Subcutaneous adipose tissue (tissue), 4 donors: ENCODE data around the gene SPACA4. TPM values are rescaled to one million over a fixed set of nuclear protein-coding genes. Genes with fewer than 3 reads are reported as not detected.

ENCODE experiments used
- total RNA-seq, 4 donors: library from RNA; depleted of rRNA; stranded (reverse); fragments of >200 nt; gene quantifications; one replicate each; pipeline ENCODE4 v1.1.0, GENCODE V29; 2016
- TF ChIP-seq, protein P1 (sequence below): fragments of 450-650 bp; IDR thresholded peaks from one replicate; pipeline ENCODE4 v1.5.1; 2016; ENCODE audit warnings: low read depth, mild to moderate bottlenecking, control low read depth, antibody characterized with exemption, moderate library complexity

SPACA4 gene
- total RNA-seq, 4 donors from 2014 or later: not detected

DNA sequence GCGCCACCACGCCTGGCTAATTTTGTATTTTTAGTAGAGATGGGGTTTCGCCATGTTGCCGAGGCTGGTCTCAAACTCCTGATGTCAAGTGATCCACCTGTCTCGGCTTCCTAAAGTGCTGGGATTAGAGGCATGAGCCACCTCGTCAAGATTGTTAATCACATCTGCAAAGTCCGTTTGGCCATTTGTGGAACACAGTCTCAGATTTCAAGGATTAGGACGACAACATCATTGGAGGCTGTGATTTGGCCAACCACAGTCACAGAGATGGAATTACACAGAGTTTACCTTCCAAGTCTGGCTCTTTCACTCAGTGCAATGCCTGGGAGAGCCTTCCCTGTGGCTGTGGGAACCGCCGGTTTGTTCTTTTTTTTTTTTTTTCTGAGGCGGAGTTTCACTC is 36.7 kb upstream of the SPACA4 start:
- TF ChIP-seq, protein P1, sequence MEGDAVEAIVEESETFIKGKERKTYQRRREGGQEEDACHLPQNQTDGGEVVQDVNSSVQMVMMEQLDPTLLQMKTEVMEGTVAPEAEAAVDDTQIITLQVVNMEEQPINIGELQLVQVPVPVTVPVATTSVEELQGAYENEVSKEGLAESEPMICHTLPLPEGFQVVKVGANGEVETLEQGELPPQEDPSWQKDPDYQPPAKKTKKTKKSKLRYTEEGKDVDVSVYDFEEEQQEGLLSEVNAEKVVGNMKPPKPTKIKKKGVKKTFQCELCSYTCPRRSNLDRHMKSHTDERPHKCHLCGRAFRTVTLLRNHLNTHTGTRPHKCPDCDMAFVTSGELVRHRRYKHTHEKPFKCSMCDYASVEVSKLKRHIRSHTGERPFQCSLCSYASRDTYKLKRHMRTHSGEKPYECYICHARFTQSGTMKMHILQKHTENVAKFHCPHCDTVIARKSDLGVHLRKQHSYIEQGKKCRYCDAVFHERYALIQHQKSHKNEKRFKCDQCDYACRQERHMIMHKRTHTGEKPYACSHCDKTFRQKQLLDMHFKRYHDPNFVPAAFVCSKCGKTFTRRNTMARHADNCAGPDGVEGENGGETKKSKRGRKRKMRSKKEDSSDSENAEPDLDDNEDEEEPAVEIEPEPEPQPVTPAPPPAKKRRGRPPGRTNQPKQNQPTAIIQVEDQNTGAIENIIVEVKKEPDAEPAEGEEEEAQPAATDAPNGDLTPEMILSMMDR: no peak

DNA sequence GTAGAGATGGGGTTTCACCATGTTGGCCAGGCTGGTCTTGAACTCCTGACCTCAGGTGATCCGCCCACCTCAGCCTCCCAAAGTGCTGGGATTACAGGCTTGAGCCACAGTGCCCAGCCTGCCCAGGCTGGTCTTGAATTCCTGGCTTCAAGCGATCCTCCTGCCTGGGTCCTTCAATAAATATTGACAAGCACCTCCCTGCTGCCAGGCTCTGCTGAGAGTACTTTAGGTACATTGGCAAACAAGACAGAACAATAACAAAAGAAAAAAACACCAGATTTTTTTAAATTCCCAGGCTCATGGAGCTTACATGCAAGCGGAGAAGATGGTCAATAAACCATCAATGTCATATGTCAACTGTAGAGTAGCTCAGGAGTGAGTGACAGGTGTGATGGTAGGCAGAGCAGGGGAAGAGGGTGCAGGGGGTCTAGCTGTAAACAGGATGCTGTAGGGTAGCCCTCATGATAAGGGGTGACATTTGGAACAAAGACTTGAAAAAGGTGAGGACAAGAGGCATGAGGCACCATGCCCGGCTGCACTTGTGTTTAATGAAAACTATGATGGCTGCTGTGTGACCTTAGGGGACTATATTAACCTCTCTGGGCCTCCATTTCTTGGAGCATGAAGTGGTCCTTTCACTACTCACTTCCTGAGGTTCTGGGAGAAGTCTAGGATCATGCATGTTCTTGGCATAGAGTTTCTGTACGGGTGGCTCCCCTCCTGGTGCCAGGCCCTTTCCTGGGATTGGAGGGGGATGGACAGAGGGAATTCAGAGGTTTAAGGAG is 35.0 kb upstream of the SPACA4 start:
- TF ChIP-seq, protein P1: no peak

DNA sequence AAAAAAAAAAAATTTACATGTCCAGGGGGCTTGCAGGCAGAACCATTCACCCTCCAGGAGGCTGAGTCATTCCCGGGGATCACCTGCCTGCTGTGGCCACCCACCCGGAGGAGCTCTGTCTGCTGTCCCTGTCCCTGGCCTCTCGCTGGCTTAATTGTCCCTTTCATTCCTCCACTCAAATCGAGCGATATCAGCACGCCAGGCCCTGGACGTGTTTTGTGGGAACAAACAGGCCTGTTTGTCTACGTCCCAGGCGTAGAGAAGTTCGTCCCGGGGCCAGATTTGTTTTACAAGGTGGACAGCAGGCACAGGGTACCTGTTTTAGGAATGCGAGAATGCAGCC is 33.4 kb upstream of the SPACA4 start:
- TF ChIP-seq, protein P1: no peak

DNA sequence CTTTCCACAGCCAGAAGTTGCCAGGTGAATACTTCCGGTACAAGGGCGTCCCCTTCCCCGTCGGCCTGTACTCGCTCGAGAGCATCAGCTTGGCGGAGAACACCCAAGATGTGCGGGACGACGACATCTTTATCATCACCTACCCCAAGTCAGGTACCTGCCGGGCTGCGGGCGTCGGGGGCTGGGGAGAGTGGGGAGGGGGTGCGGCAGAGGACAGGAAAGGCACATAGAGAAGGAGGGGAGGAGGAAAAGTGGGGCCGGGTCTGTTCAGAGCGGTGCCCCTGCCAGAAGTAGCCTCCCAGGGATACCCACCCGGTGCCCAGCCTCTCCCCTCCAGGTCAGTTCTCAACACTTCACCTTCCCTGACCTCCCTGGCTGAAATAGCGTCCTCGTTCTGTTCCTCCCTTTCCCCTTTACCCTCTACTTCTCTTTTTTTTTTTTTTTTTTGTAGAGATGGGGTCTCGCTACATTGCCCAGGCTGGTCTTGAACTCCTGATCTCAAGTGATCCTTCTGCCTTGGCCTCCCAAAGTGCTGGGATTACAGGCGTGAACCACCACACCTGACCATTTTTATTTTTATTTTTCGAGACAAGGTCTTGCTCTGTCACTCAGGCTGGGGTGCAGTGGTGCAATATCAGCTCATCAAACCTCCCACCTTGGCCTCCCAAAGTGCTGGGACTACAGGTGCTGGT is 30.5 kb upstream of the SPACA4 start:
- TF ChIP-seq, protein P1: no peak

DNA sequence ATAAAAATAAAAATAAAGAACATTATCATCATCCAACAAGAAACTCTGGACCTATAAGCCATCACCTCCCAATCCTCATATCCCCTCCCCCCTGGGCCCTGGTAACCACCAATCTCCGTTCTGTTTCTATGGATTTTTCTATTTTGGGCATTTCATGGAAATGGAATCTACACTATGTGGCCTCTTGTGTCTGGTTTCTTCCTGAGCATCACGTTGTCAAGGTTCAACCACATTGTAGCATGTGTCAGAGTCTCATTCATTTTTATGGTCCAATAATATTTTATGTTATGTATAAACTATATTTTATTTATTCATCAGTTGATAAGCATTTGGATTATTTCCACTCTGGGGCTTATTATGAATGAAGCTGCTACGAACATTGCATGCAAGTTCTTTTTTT is 27.7 kb upstream of the SPACA4 start:
- TF ChIP-seq, protein P1: no peak

DNA sequence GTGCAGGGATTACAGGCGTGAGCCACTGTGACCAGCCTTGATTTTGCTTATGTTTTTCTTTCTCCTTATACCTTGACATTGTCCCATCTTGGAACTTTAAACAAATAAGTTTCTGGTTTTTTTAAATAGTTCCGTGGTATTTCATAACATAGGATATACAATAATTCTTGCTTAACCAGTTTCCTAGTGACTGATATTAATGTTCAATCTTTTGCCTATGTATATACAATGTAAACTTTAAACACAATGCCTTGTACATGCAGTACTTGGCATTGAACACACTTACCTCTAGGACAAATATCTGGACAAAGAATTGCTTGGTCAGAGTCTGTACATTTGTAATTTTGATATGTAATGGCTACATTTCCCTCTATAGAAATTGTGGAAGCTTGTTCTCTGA is 24.4 kb upstream of the SPACA4 start:
- TF ChIP-seq, protein P1: no peak

DNA sequence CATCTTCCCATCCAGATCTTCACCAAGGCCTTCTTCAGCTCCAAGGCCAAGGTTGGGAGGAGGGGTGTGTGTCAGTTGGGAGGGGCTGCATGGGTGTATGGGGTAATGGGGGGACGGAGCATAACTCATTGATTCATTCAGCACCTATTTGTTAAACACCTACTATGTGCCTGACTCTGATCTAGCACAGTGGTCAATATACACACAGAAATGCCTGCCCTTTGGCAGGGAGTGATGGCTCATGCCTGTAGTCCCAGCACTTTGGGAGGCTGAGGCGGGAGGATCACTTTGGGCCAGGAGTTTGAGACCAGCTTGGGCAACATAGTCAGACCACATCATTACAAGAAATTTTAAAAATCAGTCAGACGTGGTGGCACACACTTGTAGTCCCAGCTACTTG is 19.2 kb upstream of the SPACA4 start:
- TF ChIP-seq, protein P1: no peak
